HG03439 (cell line): ENCODE results near the gene CAMK2N2.

Experiments used
- ATAC-seq: cut with Tn5 transposase; IDR thresholded peaks from one replicate; pipeline ENCODE4 v1.9.1; 2021; ENCODE audit warnings: mild to moderate bottlenecking, moderate library complexity; ENCODE audit not compliant: unreplicated experiment

The CAMK2N2 gene

DNA sequence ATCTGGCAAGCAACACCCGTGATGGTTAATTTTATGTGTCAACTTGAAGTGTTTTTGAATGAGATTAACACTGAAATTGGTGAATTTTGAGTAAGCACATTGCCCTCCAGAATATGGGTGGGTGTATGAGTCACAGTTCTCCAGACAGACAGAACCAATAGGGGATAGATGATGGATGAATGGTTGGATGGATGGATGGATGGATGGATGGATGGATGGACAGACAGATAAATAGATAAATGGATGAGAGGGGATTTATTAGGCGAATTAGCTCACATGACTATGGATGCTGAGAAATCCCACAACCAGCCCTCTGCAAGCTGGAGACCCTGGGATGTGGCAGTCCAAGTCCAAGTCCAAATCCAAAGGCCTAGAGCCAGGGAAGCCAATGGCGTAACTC is 37.4 kb downstream of the CAMK2N2 start:
- ATAC-seq: no peak

DNA sequence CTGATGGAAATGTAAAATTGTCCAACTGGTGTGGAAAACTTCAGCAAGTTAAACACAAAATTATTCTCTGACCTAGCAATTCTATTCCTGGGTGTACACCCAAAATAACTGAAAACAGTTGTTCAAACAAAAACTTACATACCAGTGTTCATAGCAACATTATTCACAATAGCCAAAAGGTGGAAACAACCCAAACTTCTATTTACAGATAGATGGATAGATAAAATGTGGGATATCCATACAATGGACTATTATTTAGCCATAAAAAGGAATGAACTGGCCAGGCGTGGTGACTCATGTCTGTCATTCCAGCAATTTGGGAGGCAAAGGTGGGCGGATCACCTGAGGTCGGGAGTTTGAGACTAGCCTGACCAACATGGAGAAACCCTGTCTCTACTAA is 38.8 kb downstream of the CAMK2N2 start:
- ATAC-seq: no peak

DNA sequence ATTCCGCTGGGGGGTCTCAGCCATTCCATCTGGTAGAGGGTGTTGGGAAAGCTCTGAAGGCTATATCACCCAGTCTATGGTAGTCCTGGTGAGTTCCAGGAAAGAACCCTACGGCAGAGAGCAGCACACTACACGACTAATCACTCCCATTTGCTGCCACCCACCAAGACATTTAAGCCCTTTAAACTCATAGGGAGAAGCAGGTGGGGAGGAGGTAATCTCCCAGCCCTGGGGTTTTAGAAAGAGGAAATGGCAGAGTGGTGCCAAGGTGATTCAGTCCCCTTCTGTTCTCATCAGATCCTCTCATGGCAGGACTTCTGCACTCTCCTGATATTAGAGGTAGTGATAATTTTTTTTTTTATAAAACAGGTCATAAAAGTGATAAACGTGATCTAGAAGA is 42.5 kb downstream of the CAMK2N2 start:
- ATAC-seq: no peak

DNA sequence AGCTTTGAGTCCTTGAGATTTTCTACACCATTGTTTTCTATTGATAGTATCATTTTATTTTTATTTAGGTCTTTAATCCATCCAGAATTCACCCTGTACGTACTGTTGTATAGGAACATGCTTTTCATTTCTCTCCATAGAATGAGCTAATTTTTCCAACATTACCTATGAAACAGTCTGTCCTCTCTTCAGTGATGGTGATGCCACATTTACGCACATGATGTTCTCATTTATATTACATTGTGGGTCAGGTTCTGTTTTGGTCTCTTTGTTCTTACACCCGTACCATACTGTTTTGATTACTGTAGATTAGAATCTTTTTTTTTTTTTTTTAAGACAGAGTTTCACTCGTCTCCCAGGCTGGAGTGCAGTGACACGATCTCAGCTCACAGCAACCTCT is 49.6 kb downstream of the CAMK2N2 start:
- ATAC-seq: no peak

DNA sequence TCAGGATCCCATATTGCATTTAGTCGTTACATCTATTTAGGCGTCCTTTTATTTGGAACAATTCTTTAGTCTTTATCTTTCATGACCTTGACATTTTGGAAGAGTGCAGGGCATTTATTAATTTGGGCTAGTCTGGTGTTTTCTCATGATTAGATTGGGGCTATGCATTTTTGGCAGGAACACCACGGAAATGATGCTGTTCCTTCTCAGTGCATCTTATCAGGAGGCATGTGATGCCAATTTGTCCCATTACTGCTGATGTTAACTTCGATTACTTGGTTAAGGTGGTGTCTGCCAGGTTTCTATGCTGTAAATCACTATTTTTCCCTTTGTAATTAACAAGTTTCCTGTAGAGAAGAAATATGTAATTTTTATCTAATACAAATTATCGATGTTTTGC is 50.1 kb downstream of the CAMK2N2 start:
- ATAC-seq: no peak
